GM21576 (cell line): ENCODE measurements around the gene TP73.

Experiments
- ATAC-seq: cut with Tn5 transposase; IDR thresholded peaks from one replicate; pipeline ENCODE4 v1.9.1; 2021; ENCODE audit warnings: mild to moderate bottlenecking, moderate library complexity; ENCODE audit not compliant: unreplicated experiment

The TP73 gene

DNA sequence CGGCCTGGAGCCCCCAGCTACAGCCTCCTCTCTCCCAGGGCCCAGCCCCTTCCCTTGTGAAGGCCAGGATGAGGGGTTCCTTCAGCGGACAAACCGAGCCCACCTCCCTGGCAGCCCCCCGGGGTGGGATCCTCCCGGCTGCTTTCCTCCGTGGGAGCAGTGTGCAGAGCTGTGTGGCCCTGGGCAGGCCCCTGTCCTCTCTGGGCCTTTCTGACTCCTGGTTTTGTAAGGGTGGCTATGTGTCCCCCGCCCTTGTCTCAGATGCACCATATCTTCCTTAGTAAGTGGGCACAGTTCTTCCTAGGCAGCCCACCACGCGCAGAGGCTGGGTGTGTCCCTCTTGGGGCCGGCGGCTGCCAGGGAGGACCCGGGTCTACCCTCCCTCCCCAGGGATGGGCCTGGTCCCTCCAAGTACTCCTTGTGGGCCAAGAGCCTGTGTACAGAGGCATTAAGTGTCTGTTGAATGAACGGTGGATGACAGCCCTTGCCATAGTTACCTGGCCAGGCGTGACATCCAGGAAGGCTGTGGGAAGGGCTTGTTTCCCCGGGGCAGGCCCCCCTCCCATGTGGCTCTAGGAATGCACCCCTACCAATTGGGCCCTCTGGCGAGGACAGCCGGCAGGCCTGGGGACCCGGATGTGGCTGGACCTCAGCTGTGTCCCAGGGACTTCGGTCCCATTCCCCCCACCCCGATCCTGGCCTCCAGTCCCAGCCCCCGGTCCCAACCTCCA, 124.1 kb downstream of the TP73 start:
- ATAC-seq, result no peak

- ATAC-seq, result no peak
Observed at GRCh38 chr1:3777078-3777547, 124.8 kb downstream of the TP73 start.

DNA sequence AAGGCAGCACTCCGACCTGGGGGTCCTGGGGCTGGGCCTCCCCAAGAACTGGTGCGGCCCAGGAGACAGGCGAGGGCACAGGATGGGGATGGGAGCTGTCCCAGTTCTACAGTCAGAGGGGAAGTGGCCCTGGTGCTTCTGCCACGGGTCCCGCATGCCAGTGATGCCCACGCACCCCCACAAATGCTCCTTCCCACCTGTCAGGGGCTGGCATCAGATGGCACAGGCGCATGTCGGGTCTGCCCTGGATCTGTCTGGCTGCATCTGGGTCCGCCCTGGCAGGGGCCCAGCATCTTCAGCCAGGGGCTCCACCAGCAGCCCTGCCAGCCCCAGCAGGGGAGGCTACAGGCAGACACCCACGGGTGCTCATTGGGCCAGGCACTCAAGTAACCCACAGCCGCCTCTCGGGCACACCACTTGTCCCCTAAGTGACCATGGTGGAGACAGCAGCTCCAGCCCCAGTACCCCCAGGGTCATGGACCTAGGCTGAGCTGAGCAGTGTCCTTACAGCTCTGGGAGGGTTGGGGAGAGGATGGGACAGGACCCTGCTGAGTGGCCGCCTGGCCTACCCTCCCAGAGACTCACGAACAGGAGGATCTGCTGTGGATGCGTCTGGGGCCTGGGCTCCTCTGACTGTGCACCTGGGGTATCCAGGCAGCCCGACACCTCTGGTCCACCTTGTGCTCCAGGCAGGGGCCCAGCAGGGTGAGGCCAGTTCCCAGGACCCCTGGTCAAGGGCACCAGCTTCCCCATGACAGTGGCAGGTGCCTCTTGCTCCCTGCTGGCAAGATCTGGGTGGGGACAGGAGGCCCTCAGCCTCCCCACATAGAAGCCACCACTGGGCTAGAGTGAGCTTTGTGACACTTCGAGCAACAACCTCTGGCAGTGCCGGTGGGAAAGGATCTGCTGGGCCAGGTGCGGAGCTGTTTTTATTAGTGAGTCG, 125.6 kb downstream of the TP73 start:
- no peak for ATAC-seq

GRCh38 chr1:3778590-3779264, 126.4 kb downstream of the TP73 start:
- ATAC-seq, result no peak

DNA sequence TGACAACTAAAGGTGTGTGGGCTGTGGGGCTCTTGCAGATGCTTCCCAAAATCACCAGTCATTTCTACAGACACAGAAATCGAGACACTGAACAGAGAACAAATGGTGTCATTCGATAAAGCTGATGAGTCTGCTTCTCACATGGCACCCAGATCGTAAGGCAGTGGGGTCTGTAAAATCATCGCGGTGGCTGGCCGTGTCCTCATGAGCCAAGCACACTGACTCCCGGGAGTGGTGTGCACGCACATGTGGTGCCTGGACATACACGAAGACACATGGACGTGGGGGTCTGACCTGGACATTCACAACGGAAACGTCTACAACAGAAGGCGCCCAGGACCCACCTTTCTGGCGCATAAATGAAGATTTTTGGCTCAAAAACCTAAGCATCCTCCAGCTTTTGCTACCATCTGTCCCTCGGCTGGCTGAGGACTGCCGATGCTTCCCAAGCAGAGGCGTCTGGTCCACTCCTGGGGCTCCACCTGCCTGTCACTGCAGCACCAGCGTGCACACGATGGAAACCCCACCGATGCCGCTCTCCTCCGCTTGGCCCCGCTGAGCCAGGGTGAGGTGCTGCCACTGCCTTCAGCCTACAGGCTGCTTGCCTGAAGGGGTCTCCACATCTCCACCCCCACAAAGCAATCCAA, 127.1 kb downstream of the TP73 start:
- ATAC-seq, result no peak

GRCh38 chr1:3779912-3780416, 127.6 kb downstream of the TP73 start:
- ATAC-seq, result no peak

GRCh38 chr1:3780901-3781300, 128.6 kb downstream of the TP73 start:
- ATAC-seq, result no peak

DNA sequence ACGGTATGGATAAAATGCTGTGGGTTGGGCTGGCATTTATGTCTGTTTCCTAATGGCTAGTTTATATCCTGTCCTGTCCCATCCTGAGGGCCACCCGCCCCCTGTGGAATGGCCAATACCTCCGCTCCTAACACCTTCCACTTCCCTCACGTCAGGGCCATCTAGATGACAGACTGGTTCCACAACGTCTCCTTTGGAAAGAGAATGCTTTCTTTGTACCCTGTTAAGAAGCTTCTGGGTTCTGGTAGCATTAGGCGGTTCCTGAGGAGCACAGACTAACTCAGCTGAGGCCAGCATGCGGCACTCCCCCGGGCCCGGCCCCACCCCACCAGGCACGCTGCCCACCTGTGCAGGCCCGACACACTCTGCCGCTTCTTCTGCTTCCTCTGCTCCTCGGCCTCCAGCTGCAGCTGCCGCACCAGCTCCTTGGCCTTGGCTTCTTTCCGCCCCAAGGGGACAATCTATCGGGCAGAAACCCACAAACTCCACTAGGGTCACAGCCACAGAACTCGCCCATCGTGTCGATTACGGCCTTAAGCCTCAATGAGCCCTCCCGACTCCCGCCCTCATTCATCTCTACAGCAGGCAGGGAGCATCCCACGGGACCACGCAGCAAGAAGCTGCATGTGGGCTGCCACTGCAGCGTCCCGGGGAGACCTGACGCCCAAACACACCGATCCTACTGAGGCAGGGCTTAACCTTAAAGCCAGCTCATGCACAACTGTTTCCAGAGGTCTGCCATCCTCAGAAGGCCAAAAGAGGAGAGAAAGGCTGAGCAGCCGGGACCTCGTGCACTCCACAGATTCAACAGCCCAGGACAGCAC, 131.5 kb downstream of the TP73 start:
- ATAC-seq, result no peak

DNA sequence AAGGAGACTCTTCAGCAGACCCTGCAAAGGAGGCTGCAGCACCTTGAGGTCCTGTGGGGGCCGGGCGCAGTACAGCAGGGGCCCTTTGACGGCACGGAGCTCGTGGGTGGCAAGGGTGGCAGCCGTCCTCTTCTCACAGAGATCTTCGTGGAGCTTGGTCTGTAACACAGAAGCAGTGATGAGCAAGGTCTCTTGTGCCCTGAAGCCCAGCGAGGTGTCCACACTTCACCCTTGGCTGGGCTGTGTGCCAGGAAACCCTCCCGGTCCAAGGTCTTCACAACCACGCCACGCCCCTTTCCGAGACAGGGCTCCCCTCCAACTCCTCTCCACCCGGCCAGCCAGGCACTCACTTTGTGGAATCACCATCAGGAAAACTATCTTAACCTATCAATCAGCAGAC, 132.7 kb downstream of the TP73 start:
- ATAC-seq, result no peak

DNA sequence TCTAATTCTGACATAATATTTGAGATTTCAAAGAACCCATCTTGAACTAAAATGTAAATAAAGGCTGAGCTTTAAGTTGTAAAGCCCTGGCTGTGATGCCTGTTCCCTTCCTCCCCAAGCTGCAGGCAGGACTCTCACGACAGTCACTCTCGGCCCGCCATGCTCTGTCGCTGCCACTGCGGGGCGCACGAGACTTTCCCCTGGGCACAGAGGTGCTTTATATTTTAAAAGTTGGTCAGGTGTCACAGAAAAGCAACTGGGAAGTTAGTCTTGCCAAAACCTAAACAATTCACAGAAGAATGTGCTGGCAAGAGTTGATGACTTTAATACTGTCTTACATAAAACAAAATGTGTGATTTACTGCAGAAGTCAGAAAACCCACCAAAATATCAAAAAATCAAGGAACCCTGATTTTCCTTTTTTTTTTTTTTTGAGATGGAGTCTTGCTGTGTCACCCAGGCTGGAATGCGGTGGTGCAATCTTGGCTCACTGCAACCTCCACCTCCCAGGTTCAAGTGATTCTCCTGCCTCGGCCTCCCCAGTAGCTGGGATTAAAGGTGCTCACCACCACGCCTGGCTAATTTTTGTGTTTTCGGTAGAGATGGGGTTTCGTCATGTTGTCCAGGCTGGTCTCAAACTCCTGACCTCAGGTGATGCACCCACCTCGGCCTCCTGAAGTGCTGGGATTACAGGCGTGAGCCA, 133.3 kb downstream of the TP73 start:
- ATAC-seq, result no peak
